H1 (cell line): ENCODE data around the gene NPPA. TPM values are rescaled to one million over a fixed set of nuclear protein-coding genes. Genes with fewer than 3 reads are reported as not detected.

Experiments
- CTCF ChIA-PET: fragments of 300-600 bp; sonication (Branson Sonifier 250); formaldehyde crosslinking; loops from one replicate; lab custom pipeline; 2021; ENCODE audit not compliant: partially characterized antibody; lab: Charles Lee
- POLR2A ChIA-PET: fragments of 300-600 bp; sonication (Branson Sonifier 250); formaldehyde crosslinking; loops from one replicate; lab custom pipeline; 2021; ENCODE audit warnings: inconsistent platforms; ENCODE audit not compliant: partially characterized antibody; lab: Charles Lee
- DNase-seq, 2 experiments: peaks; one replicate each; pipeline versions ENCODE4 v3.0.0 to v3.0.0-alpha.2; 2010 to 2022; ENCODE audit warnings: low spot score in 2 of 2, low read depth in 1 of 2, mixed read lengths in 1 of 2
- FAIRE-seq: peaks from 2 replicates; lab custom pipeline; 2011; peaks lifted over from hg19 to GRCh38; lab: Jason Lieb, UNC
- H2AFZ ChIP-seq: 2 replicates; pipeline ENCODE4 v1.8.1; 2012; ENCODE audit warnings: low read length, inconsistent platforms
- H2AK5ac ChIP-seq: 2 replicates; pipeline ENCODE4 v1.6.1; 2013; ENCODE audit warnings: low read depth, low read length
- H2BK120ac ChIP-seq: replicated peaks from 2 replicates; pipeline ENCODE3; 2013; ENCODE audit warnings: low read depth, low read length, inconsistent platforms
- H2BK12ac ChIP-seq: 2 replicates; pipeline ENCODE4 v1.6.1; 2013; ENCODE audit warnings: low read depth, low read length
- H2BK15ac ChIP-seq: 2 replicates; pipeline ENCODE4 v1.6.1; 2013; ENCODE audit warnings: low read length
- H2BK20ac ChIP-seq: 2 replicates; pipeline ENCODE4 v1.6.1; 2013; ENCODE audit warnings: low read length
- H2BK5ac ChIP-seq: 2 replicates; pipeline ENCODE4 v1.6.1; 2013; ENCODE audit warnings: low read depth, low read length
- H3K14ac ChIP-seq: 2 replicates; pipeline ENCODE4 v1.6.1; 2013; ENCODE audit warnings: inconsistent platforms; ENCODE audit not compliant: insufficient read length
- H3K18ac ChIP-seq: 2 replicates; pipeline ENCODE4 v1.6.1; 2013; ENCODE audit warnings: low read length; ENCODE audit errors: extremely low read depth
- H3K23ac ChIP-seq: 2 replicates; pipeline ENCODE4 v1.6.1; 2013; ENCODE audit warnings: inconsistent platforms; ENCODE audit not compliant: insufficient read length
- H3K23me2 ChIP-seq: 2 replicates; pipeline ENCODE4 v1.6.1; 2013; ENCODE audit warnings: low read depth, low read length
- H3K27ac ChIP-seq: 2 replicates; pipeline ENCODE4 v1.6.1; 2011; ENCODE audit warnings: low read depth, low read length, inconsistent platforms
- H3K27me3 ChIP-seq, 4 experiments: replicated peaks in 1 of 4; 1 replicate in 1 of 4; 2 replicates in 3 of 4; pipeline versions ENCODE4 v1.6.1 to v1.8.1; 2011 to 2013; ENCODE audit warnings: low read length in 3 of 4, mild to moderate bottlenecking in 3 of 4, inconsistent platforms in 2 of 4, mixed read lengths in 2 of 4, moderate library complexity in 1 of 4; ENCODE audit not compliant: control insufficient read depth in 3 of 4, insufficient read depth in 3 of 4; ENCODE audit errors: extremely low read depth in 1 of 4
- H3K36me3 ChIP-seq, 4 experiments: 2 replicates each; pipeline versions ENCODE4 v1.6.1 to v1.8.1; 2011 to 2013; ENCODE audit warnings: mild to moderate bottlenecking in 4 of 4, low read length in 3 of 4, moderate library complexity in 2 of 4, control low read depth in 1 of 4, inconsistent platforms in 1 of 4; ENCODE audit not compliant: insufficient read depth in 4 of 4, control insufficient read depth in 2 of 4
- H3K4ac ChIP-seq: replicated peaks from 2 replicates; pipeline ENCODE3; 2013; ENCODE audit warnings: low read length, low read depth, mixed read lengths, inconsistent platforms; ENCODE audit not compliant: insufficient read length
- H3K4me1 ChIP-seq, 4 experiments: replicated peaks in 1 of 4; 1 replicate in 1 of 4; 2 replicates in 3 of 4; pipeline versions ENCODE4 v1.6.1 to v1.8.1; 2011 to 2013; ENCODE audit warnings: low read length in 3 of 4, inconsistent platforms in 2 of 4, mixed read lengths in 1 of 4; ENCODE audit not compliant: insufficient read depth in 4 of 4, control insufficient read depth in 3 of 4
- H3K4me2 ChIP-seq, 2 experiments: 2 replicates each; pipeline versions ENCODE4 v1.6.1 to v1.8.1; 2011 to 2013; ENCODE audit warnings: low read depth in 2 of 2, low read length in 2 of 2, control low read depth in 1 of 2, inconsistent platforms in 1 of 2, mild to moderate bottlenecking in 1 of 2; ENCODE audit not compliant: insufficient read depth in 1 of 2
- H3K4me3 ChIP-seq, 4 experiments: fragments of 200-600, 300-600 bp in 1 of 4; sonication (generic), shearing (Covaris generic), sonication (Bioruptor Twin) in 1 of 4; 2 replicates each; pipeline versions ENCODE4 v1.5.1 to v1.8.1; 2011 to 2016; ENCODE audit warnings: low read length in 4 of 4, low read depth in 3 of 4, control low read depth in 2 of 4, inconsistent platforms in 2 of 4, mild to moderate bottlenecking in 2 of 4, mixed read lengths in 1 of 4, moderate library complexity in 1 of 4; ENCODE audit not compliant: insufficient read depth in 2 of 4; ENCODE audit errors: extremely low read depth in 1 of 4
- H3K56ac ChIP-seq: replicated peaks from 2 replicates; pipeline ENCODE3; 2013; ENCODE audit warnings: low read depth, mild to moderate bottlenecking, mixed read lengths, low read length, inconsistent platforms; ENCODE audit not compliant: insufficient read length
- H3K79me1 ChIP-seq: 2 replicates; pipeline ENCODE4 v1.6.1; 2013; ENCODE audit warnings: low read depth, low read length, control low read depth
- H3K79me2 ChIP-seq, 2 experiments: 2 replicates each; pipeline versions ENCODE4 v1.6.1 to v1.8.1; 2012 to 2013; ENCODE audit warnings: low read length in 2 of 2, mild to moderate bottlenecking in 2 of 2, inconsistent platforms in 1 of 2; ENCODE audit not compliant: insufficient read depth in 2 of 2, control insufficient read depth in 1 of 2
- H3K9ac ChIP-seq, 4 experiments: replicated peaks in 1 of 4; 1 replicate in 1 of 4; 2 replicates in 3 of 4; pipeline versions ENCODE4 v1.6.1 to v1.8.1; 2011 to 2013; ENCODE audit warnings: low read depth in 3 of 4, low read length in 3 of 4, control low read depth in 2 of 4, mild to moderate bottlenecking in 2 of 4, moderate library complexity in 2 of 4, inconsistent platforms in 1 of 4; ENCODE audit errors: extremely low read depth in 1 of 4
- H3K9me3 ChIP-seq, 2 experiments: 2 replicates each; pipeline versions ENCODE4 v1.6.1 to v1.8.1; 2012 to 2013; ENCODE audit warnings: mild to moderate bottlenecking in 2 of 2, moderate library complexity in 2 of 2, control low read depth in 1 of 2, inconsistent platforms in 1 of 2, low read depth in 1 of 2, low read length in 1 of 2, mixed read lengths in 1 of 2; ENCODE audit not compliant: insufficient read depth in 2 of 2
- H4K20me1 ChIP-seq, 2 experiments: replicated peaks in 1 of 2; 2 replicates each; pipeline versions ENCODE3 to v1.8.1; 2011 to 2013; ENCODE audit warnings: inconsistent platforms in 2 of 2, low read length in 2 of 2, mild to moderate bottlenecking in 1 of 2; ENCODE audit not compliant: insufficient read depth in 2 of 2, control insufficient read depth in 1 of 2
- H4K5ac ChIP-seq: 2 replicates; pipeline ENCODE4 v1.6.1; 2013; ENCODE audit warnings: low read length, low read depth, mixed read lengths, inconsistent platforms; ENCODE audit not compliant: insufficient read length
- H4K8ac ChIP-seq: 2 replicates; pipeline ENCODE4 v1.8.0; 2013; ENCODE audit warnings: mild to moderate bottlenecking, moderate library complexity, low read length, inconsistent platforms; ENCODE audit not compliant: insufficient read depth; ENCODE audit errors: extremely low read depth
- H4K91ac ChIP-seq: replicated peaks from 2 replicates; pipeline ENCODE3; 2013; ENCODE audit warnings: low read length, mixed read lengths, inconsistent platforms; ENCODE audit not compliant: insufficient read length
- CHD2 ChIP-seq: IDR thresholded peaks from 2 replicates; pipeline ENCODE4 v1.6.1; 2012; ENCODE audit warnings: low read length, improper control_type of control experiment
- SIRT6 ChIP-seq: IDR thresholded peaks from one replicate; pipeline ENCODE4 v1.7.1; 2012; ENCODE audit warnings: low read length, inconsistent platforms
- TAF7 ChIP-seq: optimal IDR thresholded peaks from 2 replicates; pipeline ENCODE3; 2011; ENCODE audit warnings: low read depth, mild to moderate bottlenecking, inconsistent platforms, low read length, moderate library complexity, borderline replicate concordance
- YY1 ChIP-seq: IDR thresholded peaks from 2 replicates; pipeline ENCODE4 v1.6.1; 2011; ENCODE audit warnings: low read depth, mild to moderate bottlenecking, low read length
- WGBS, 2 experiments: shearing (Covaris generic) in 1 of 2; methylation state at CpG; one replicate each; pipeline versions ENCODE4 v1.1.6 to v1.1.7; 2013 to 2015; ENCODE audit warnings: low lambda C conversion rate in 2 of 2, mixed read lengths in 2 of 2, inconsistent platforms in 1 of 2, low coverage in 1 of 2, missing lambda C conversion rate in 1 of 2; ENCODE audit not compliant: insufficient replicate concordance in 2 of 2, insufficient coverage in 1 of 2, insufficient read length in 1 of 2; ENCODE audit errors: extremely low coverage in 1 of 2, missing lambda C conversion rate in 1 of 2; 5-methylcytosine and 5-hydroxymethylcytosine counted together
- polyA plus RNA-seq, 7 experiments: library from polyadenylated mRNA; depleted of rRNA in 3 of 7; stranded (reverse) in 5 of 7; unstranded in 2 of 7; fragments of >200 nt in 5 of 7; fragments of 200-250 nt in 2 of 7; gene quantifications; 1 replicate in 5 of 7; 2 replicates in 1 of 7; 4 replicates in 1 of 7; pipeline versions ENCODE4 v1.2.1 to v1.2.3, GENCODE V29; 2011 to 2013; ENCODE audit warnings: missing spikeins in 2 of 7, mixed read lengths in 2 of 7
- total RNA-seq: library from RNA; stranded (reverse); fragmentation: NEBNext Ultra II Directional; extraction: Animal tissue kit (Norgen Biotek cat#: 25700); gene quantifications from 2 replicates; pipeline ENCODE4 v1.2.1, GENCODE V29; 2021

The NPPA gene
- total and polyA plus RNA-seq, 2 of the 8 experiments (the other 6 are each of a cell fraction or from before 2014, with no cell fraction given), result not detected

- Histone ChIP-seq H3K4me3 (no peak overlapping the region), H3K79me2 (no peaks in the 10 kb centered on the region), H3K9me3 (no peaks in the 10 kb centered on the region), H3K23me2 (no peaks in the 10 kb centered on the region), H2BK5ac (no peak overlapping the region), H3K27me3 (no peaks in the 10 kb centered on the region), H2AFZ (no peak overlapping the region), H3K9ac (no peak overlapping the region), H3K4me1 (no peaks in the 10 kb centered on the region), H3K4ac (no peak overlapping the region), H3K36me3 (peaks cover 35 to 72% (median 62%) of the 10 kb centered on the region in 4 experiments), H4K20me1 (peaks cover 6 to 15% of the 10 kb centered on the region in 2 experiments), H3K14ac (no peak overlapping the region), H2AK5ac (no peak overlapping the region), H4K5ac (no peak overlapping the region), H3K27ac (no peak overlapping the region), H4K8ac (no peak overlapping the region; the same call in 1 of the 2 replicates), H3K18ac (no peak overlapping the region), H4K91ac (no peak overlapping the region), H3K79me1 (no peaks in the 10 kb centered on the region), H2BK120ac (no peak overlapping the region), H2BK15ac (no peak overlapping the region), H2BK20ac (no peak overlapping the region), H3K56ac (no peak overlapping the region), H2BK12ac (no peak overlapping the region), H3K23ac (no peak overlapping the region), H3K4me2 (no peak overlapping the region)
- ChIA-PET POLR2A (interaction anchor here (8.1 kb wide), 1 partner anchor 67 kb away, joined by 72 read pairs; no protein-coding TSS in a partner anchor), CTCF (interaction anchor here (1.0 to 8.8 kb wide), 12 partner anchors 9 to 125 kb away, joined by 3 to 67 read pairs (median 8); no protein-coding TSS in a partner anchor)
- TF ChIP-seq SIRT6 (no peak), YY1 (no peak), CHD2 (no peak), TAF7 (no peak)
- 92% methylated on average over 17 of the region's 17 CpGs; no CpG with 5 or more reads in 1 of the 2 experiments for WGBS, 2 experiments
- FAIRE-seq, result no peak
- no peak for DNase-seq
These were observed 6.1 kb downstream of the NPPA start for GRCh38 chr1:11841245-11842153.
